ENCODE data around the gene OLFML2A.

- TF ChIP-seq, protein P1, sequence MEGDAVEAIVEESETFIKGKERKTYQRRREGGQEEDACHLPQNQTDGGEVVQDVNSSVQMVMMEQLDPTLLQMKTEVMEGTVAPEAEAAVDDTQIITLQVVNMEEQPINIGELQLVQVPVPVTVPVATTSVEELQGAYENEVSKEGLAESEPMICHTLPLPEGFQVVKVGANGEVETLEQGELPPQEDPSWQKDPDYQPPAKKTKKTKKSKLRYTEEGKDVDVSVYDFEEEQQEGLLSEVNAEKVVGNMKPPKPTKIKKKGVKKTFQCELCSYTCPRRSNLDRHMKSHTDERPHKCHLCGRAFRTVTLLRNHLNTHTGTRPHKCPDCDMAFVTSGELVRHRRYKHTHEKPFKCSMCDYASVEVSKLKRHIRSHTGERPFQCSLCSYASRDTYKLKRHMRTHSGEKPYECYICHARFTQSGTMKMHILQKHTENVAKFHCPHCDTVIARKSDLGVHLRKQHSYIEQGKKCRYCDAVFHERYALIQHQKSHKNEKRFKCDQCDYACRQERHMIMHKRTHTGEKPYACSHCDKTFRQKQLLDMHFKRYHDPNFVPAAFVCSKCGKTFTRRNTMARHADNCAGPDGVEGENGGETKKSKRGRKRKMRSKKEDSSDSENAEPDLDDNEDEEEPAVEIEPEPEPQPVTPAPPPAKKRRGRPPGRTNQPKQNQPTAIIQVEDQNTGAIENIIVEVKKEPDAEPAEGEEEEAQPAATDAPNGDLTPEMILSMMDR (IDR thresholded peaks at IDR 0.05): no peak
- no peak for TF ChIP-seq EP300 (IDR thresholded peaks at IDR 0.05)
These were observed 54.9 kb downstream of the OLFML2A start for GRCh38 chr9:124831642-124832364.
